GM23338 (cell line): ENCODE data around the gene CDC34. TPM values are rescaled to one million over a fixed set of nuclear protein-coding genes. Genes with fewer than 3 reads are reported as not detected.

ENCODE experiments used
- ATAC-seq: fragments of 200-7000 bp; cut with Tn5 transposase; 3 replicates; pipeline ENCODE4 v1.9.1; 2020
- DNase-seq: peaks from one replicate; pipeline ENCODE4 v3.0.0-alpha.2; 2015; ENCODE audit warnings: low spot score
- H2AFZ ChIP-seq: fragments of 200-600 bp; sonication (generic); 2 replicates; pipeline ENCODE4 v1.8.0; 2016; ENCODE audit warnings: antibody characterized with exemption, mild to moderate bottlenecking, moderate library complexity
- H3F3A ChIP-seq: fragments of 200-600 bp; sonication (generic); replicated peaks from 2 replicates; pipeline ENCODE4 v1.8.0; 2017; ENCODE audit warnings: antibody characterized with exemption, mixed run types, low read depth
- H3K27ac ChIP-seq: fragments of 200-600 bp; sonication (generic); 2 replicates; pipeline ENCODE4 v1.6.1; 2016; ENCODE audit warnings: low read depth
- H3K27me3 ChIP-seq: fragments of 200-600 bp; sonication (generic); 2 replicates; pipeline ENCODE4 v1.8.0; 2016; ENCODE audit warnings: mild to moderate bottlenecking, mixed run types, moderate library complexity; ENCODE audit not compliant: insufficient read depth
- H3K36me3 ChIP-seq: fragments of 200-600 bp; sonication (generic); 2 replicates; pipeline ENCODE4 v1.8.0; 2016; ENCODE audit warnings: mild to moderate bottlenecking; ENCODE audit not compliant: insufficient read depth
- H3K4me1 ChIP-seq: fragments of 200-600 bp; sonication (generic); 2 replicates; pipeline ENCODE4 v1.8.0; 2016; ENCODE audit warnings: mild to moderate bottlenecking, moderate library complexity; ENCODE audit not compliant: insufficient read depth
- H3K4me2 ChIP-seq: fragments of 200-600 bp; sonication (generic); 2 replicates; pipeline ENCODE4 v1.7.1; 2017; ENCODE audit warnings: mixed run types
- H3K4me3 ChIP-seq: fragments of 200-600 bp; sonication (generic); 2 replicates; pipeline ENCODE4 v1.6.1; 2016; ENCODE audit warnings: mixed run types
- H3K79me2 ChIP-seq: fragments of 200-600 bp; sonication (generic); replicated peaks from 2 replicates; pipeline ENCODE4 v1.8.0; 2017; ENCODE audit warnings: mild to moderate bottlenecking; ENCODE audit not compliant: insufficient read depth
- H3K9me2 ChIP-seq: fragments of 200-600 bp; sonication (generic); 2 replicates; pipeline ENCODE4 v1.8.0; 2017; ENCODE audit not compliant: insufficient read depth
- H4K20me1 ChIP-seq: fragments of 200-600 bp; sonication (generic); replicated peaks from 2 replicates; pipeline ENCODE4 v1.8.0; 2017; ENCODE audit warnings: mild to moderate bottlenecking; ENCODE audit not compliant: insufficient read depth
- H3K27ac Mint-ChIP-seq: 2 replicates; pipeline ENCODE4 v1.8.0; 2020; ENCODE audit warnings: inconsistent platforms, mild to moderate bottlenecking, moderate library complexity, mixed read lengths
- H3K27me3 Mint-ChIP-seq: 3 replicates; pipeline ENCODE4 v1.8.0; 2022; ENCODE audit warnings: low read depth, mild to moderate bottlenecking, moderate library complexity, mixed read lengths, inconsistent platforms; ENCODE audit not compliant: insufficient read depth, poor library complexity
- H3K36me3 Mint-ChIP-seq: 3 replicates; pipeline ENCODE4 v1.8.0; 2021; ENCODE audit warnings: low read depth, mild to moderate bottlenecking, inconsistent platforms, moderate library complexity, mixed read lengths
- H3K4me1 Mint-ChIP-seq: 3 replicates; pipeline ENCODE4 v1.8.0; 2020; ENCODE audit warnings: mild to moderate bottlenecking, inconsistent platforms, mixed read lengths
- H3K4me3 Mint-ChIP-seq: 3 replicates; pipeline ENCODE4 v1.8.0; 2021; ENCODE audit warnings: moderate library complexity, mild to moderate bottlenecking, inconsistent platforms, mixed read lengths
- H3K9me3 Mint-ChIP-seq: 3 replicates; pipeline ENCODE4 v1.8.0; 2020; ENCODE audit warnings: moderate library complexity, mild to moderate bottlenecking, inconsistent platforms, mixed read lengths
- CREB1 ChIP-seq: fragments of 250-450 bp; sonication (Bioruptor Pico); IDR thresholded peaks from 2 replicates; pipeline ENCODE4 v1.5.0; 2020; ENCODE audit warnings: low read depth, mild to moderate bottlenecking, moderate library complexity
- POLR2AphosphoS5 ChIP-seq: IDR thresholded peaks from 2 replicates; pipeline ENCODE4 v1.6.1; 2016; ENCODE audit warnings: antibody characterized with exemption, low read depth
- ZNF114 ChIP-seq: fragments of 250-450 bp; sonication (Bioruptor Pico); IDR thresholded peaks from 2 replicates; pipeline ENCODE4 v1.5.0; 2020; ENCODE audit warnings: mild to moderate bottlenecking, moderate library complexity
- polyA plus RNA-seq: library from polyadenylated mRNA; unstranded; fragments of >200 nt; fragmentation: Nextera tagmentation; extraction: Ambion mirVana; gene quantifications from 2 replicates; pipeline ENCODE4 v1.2.1, GENCODE V29; 2016
- total RNA-seq: library from RNA; depleted of rRNA; stranded (reverse); fragments of >200 nt; shearing (Covaris generic); gene quantifications from 2 replicates; pipeline ENCODE4 v1.2.3, GENCODE V29; 2014
- TF ChIP-seq, protein P1 (sequence below), 2 experiments: fragments of 200-600 bp in 1 of 2; sonication (generic) in 1 of 2; conservative IDR thresholded peaks; 2 replicates each; pipeline versions ENCODE4 v1.5.1 to v1.6.1; 2016 to 2017; ENCODE audit warnings: antibody characterized with exemption in 2 of 2, low read depth in 2 of 2, mild to moderate bottlenecking in 2 of 2, moderate library complexity in 1 of 2
- TF ChIP-seq, protein P2 (sequence below): IDR thresholded peaks from 2 replicates; pipeline ENCODE4 v1.6.1; 2016; ENCODE audit warnings: antibody characterized with exemption

The CDC34 gene
- total and polyA plus RNA-seq, 2 experiments from 2014 or later = 114 to 148 TPM

DNA sequence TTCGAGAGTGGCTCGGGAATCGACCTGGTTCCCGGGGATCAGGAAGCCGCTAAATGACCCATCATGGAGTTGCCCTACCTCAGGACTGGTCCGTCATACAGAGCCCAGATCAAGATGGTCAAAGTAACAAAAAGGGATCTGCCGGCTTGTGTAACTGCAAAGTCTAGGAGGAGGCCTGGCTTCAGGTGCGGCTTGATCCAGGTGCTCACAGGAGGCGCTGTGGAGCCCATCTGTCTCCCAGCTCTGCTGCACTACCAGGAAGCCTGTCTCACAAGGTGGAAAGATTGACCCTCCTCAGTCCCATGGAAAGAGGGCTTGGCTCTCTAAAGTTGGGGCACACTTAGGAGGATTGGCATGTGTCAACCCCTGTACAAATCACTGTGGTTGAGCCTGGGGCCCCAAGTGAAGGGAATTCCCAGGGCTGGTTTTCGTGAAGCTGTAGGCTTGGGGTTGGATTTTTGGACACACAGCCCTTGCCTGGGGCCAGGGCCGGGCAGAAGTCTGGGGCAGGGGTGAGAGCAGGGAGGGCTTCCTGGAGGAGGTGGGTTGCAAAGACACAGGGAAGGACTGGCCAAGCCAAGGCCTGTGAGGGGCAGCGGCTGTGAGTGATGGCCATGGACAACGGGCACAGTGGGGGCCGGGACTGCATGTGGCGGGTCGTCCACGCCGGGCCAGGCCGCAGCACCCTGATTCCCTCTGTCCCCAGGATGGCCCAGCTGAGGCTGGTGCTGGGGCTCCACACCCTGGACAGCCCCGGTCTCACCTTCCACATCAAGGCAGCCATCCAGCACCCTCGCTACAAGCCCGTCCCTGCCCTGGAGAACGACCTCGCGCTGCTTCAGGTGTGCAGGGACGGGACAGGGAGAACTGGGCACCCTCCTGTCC is 16.5 kb downstream of the CDC34 start:
- no peak overlapping the region for H3K4me2 ChIP-seq
- Mint-ChIP-seq H3K4me1 (peaks cover 3% of the 10 kb centered on the region; the same call in 1 of the 3 replicates), H3K36me3 (peaks cover 3% of the 10 kb centered on the region; the same call in 2 of the 3 replicates), H3K27me3 (peaks cover 8% of the 10 kb centered on the region), H3K4me3 (no peak overlapping the region), H3K9me3 (no peaks in the 10 kb centered on the region), H3K27ac (no peak overlapping the region)
- H4K20me1 ChIP-seq = no peaks in the 10 kb centered on the region; the same call in 1 of the 2 replicates
- no peaks in the 10 kb centered on the region for H3K36me3 ChIP-seq
- no peak overlapping the region for H3K27ac ChIP-seq
- no peak overlapping the region for H3K4me3 ChIP-seq
- H3K27me3 ChIP-seq = no peaks in the 10 kb centered on the region
- H3K4me1 ChIP-seq = no peaks in the 10 kb centered on the region
- no peaks in the 10 kb centered on the region for H3K9me2 ChIP-seq
- TF ChIP-seq POLR2AphosphoS5 = no peak
- TF ChIP-seq, protein P1, sequence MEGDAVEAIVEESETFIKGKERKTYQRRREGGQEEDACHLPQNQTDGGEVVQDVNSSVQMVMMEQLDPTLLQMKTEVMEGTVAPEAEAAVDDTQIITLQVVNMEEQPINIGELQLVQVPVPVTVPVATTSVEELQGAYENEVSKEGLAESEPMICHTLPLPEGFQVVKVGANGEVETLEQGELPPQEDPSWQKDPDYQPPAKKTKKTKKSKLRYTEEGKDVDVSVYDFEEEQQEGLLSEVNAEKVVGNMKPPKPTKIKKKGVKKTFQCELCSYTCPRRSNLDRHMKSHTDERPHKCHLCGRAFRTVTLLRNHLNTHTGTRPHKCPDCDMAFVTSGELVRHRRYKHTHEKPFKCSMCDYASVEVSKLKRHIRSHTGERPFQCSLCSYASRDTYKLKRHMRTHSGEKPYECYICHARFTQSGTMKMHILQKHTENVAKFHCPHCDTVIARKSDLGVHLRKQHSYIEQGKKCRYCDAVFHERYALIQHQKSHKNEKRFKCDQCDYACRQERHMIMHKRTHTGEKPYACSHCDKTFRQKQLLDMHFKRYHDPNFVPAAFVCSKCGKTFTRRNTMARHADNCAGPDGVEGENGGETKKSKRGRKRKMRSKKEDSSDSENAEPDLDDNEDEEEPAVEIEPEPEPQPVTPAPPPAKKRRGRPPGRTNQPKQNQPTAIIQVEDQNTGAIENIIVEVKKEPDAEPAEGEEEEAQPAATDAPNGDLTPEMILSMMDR (conservative IDR thresholded peaks at IDR 0.05; ENCODE audit: low read depth in 2 of 2) = peak in 1 of 2 experiments; percentile 16; a peak in 2 of 4 replicates
- no peak; the same call in 2 of the 3 replicates for ATAC-seq
- 0 out of 2 replicates have a peak, but pooled peaks cover 2% of the 10 kb centered on the region for H3F3A ChIP-seq
- H2AFZ ChIP-seq = no peak overlapping the region
- no peak for DNase-seq
- no peaks in the 10 kb centered on the region for H3K79me2 ChIP-seq

DNA sequence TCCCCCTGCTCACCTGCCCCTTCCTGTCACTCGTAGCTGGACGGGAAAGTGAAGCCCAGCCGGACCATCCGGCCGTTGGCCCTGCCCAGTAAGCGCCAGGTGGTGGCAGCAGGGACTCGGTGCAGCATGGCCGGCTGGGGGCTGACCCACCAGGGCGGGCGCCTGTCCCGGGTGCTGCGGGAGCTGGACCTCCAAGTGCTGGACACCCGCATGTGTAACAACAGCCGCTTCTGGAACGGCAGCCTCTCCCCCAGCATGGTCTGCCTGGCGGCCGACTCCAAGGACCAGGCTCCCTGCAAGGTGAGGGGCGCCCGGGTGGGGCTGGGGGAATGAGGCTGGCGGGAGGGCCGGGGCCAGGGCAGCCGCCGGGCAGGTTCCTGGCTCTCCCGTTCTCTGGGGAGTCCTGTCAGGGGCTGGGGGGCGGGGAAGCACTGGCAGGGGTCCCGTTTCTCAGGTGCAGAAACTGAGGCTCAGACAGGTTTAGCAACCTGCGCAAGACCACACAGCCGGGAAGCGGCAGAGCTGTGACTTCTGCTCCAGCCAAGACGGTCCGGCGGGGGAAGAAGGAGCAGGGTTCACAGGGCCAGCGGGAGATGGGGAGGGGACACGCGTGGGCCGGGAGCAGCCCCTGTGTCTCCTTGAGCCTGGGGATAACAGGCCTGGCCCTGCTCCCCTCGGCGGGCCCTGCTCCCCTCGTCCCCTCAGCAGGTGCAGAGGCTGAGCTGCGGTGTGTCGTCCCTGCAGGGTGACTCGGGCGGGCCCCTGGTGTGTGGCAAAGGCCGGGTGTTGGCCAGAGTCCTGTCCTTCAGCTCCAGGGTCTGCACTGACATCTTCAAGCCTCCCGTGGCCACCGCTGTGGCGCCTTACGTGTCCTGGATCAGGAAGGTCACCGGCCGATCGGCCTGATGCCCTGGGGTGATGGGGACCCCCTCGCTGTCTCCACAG is 17.6 kb downstream of the CDC34 start:
- Histone ChIP-seq H4K20me1 (no peaks in the 10 kb centered on the region), H3K4me2 (no peak overlapping the region), H3K27me3 (no peaks in the 10 kb centered on the region), H3K9me2 (no peaks in the 10 kb centered on the region), H3K27ac (no peak overlapping the region), H3K36me3 (no peaks in the 10 kb centered on the region), H2AFZ (no peak overlapping the region), H3K4me3 (no peak overlapping the region), H3K4me1 (no peaks in the 10 kb centered on the region), H3K79me2 (no peaks in the 10 kb centered on the region), H3F3A (no peaks in the 10 kb centered on the region)
- Mint-ChIP-seq H3K27ac (no peak overlapping the region), H3K36me3 (no peaks in the 10 kb centered on the region), H3K4me3 (no peak overlapping the region), H3K9me3 (no peaks in the 10 kb centered on the region), H3K27me3 (peaks cover 10% of the 10 kb centered on the region), H3K4me1 (peaks cover 3% of the 10 kb centered on the region; the same call in 1 of the 3 replicates)
- ATAC-seq = no peak
- TF ChIP-seq ZNF114 (CRISPR knock-in tag) = no peak
- no peak for TF ChIP-seq CREB1 (CRISPR knock-in tag)
- TF ChIP-seq, protein P1 (conservative IDR thresholded peaks at IDR 0.05; ENCODE audit: low read depth in 2 of 2) = peak in 1 of 2 experiments; percentile 16; a peak in 1 of 4 replicates
- TF ChIP-seq, protein P2, sequence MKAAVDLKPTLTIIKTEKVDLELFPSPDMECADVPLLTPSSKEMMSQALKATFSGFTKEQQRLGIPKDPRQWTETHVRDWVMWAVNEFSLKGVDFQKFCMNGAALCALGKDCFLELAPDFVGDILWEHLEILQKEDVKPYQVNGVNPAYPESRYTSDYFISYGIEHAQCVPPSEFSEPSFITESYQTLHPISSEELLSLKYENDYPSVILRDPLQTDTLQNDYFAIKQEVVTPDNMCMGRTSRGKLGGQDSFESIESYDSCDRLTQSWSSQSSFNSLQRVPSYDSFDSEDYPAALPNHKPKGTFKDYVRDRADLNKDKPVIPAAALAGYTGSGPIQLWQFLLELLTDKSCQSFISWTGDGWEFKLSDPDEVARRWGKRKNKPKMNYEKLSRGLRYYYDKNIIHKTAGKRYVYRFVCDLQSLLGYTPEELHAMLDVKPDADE = no peak
- no peak for DNase-seq
